Measurements from ENCODE around the gene COL7A1.

Gene COL7A1

GRCh38 chr3:48569808-48570450, 25.2 kb downstream of the COL7A1 start:
- no peaks in the 10 kb centered on the region for H3K36me3 ChIP-seq (ENCODE audit: insufficient read depth, low read length)
- H3K9ac ChIP-seq (ENCODE audit: low read depth, low read length), result no peak overlapping the region
- H3K4me2 ChIP-seq (ENCODE audit: insufficient read depth, low read length), result no peak overlapping the region
- H3K79me2 ChIP-seq (ENCODE audit: insufficient read depth, low read length), result no peaks in the 10 kb centered on the region
- no peak for TF ChIP-seq CTCF (IDR thresholded peaks at IDR 0.05; ENCODE audit: borderline replicate concordance, extremely low read depth, low read length, poor library complexity, severe bottlenecking)
- TF ChIP-seq EZH2 (IDR thresholded peaks at IDR 0.05; ENCODE audit: borderline replicate concordance, low read depth, low read length, severe bottlenecking), result no peak
- no peaks in the 10 kb centered on the region for H3K27me3 ChIP-seq (ENCODE audit: insufficient read depth, low read length, poor library complexity)
- no peaks in the 10 kb centered on the region for H3K4me1 ChIP-seq (ENCODE audit: insufficient read depth, low read length)
- no peaks in the 10 kb centered on the region for H3K9me3 ChIP-seq (ENCODE audit: insufficient read depth, low read length, severe bottlenecking)
- ATAC-seq (ENCODE audit: insufficient read depth, low read depth), result no peak
- no peak overlapping the region for H3K4me3 ChIP-seq (ENCODE audit: low read depth in 1 of 2, low read length in 2 of 2)
- H4K20me1 ChIP-seq (ENCODE audit: insufficient read depth, low read length), result no peaks in the 10 kb centered on the region
- no peak overlapping the region for H3K27ac ChIP-seq (ENCODE audit: low read length)
- H2AFZ ChIP-seq (ENCODE audit: low read depth, low read length), result no peak overlapping the region
- DNase-seq, result no peak

- Histone ChIP-seq H3K79me2 (ENCODE audit: insufficient read depth, low read length) (no peaks in the 10 kb centered on the region), H3K4me2 (ENCODE audit: insufficient read depth, low read length) (no peak overlapping the region), H3K4me1 (ENCODE audit: insufficient read depth, low read length) (no peaks in the 10 kb centered on the region), H3K9me3 (ENCODE audit: insufficient read depth, low read length, severe bottlenecking) (no peaks in the 10 kb centered on the region), H3K9ac (ENCODE audit: low read depth, low read length) (no peak overlapping the region), H3K36me3 (ENCODE audit: insufficient read depth, low read length) (no peaks in the 10 kb centered on the region), H3K27me3 (ENCODE audit: insufficient read depth, low read length, poor library complexity) (no peaks in the 10 kb centered on the region), H4K20me1 (ENCODE audit: insufficient read depth, low read length) (no peaks in the 10 kb centered on the region), H2AFZ (ENCODE audit: low read depth, low read length) (no peak overlapping the region), H3K27ac (ENCODE audit: low read length) (no peak overlapping the region), H3K4me3 (ENCODE audit: low read depth in 1 of 2, low read length in 2 of 2) (no peak overlapping the region)
- TF ChIP-seq CTCF (IDR thresholded peaks at IDR 0.05; ENCODE audit: borderline replicate concordance, extremely low read depth, low read length, poor library complexity, severe bottlenecking), result no peak
- TF ChIP-seq EZH2 (IDR thresholded peaks at IDR 0.05; ENCODE audit: borderline replicate concordance, low read depth, low read length, severe bottlenecking), result no peak
- DNase-seq (no peak), ATAC-seq (ENCODE audit: insufficient read depth, low read depth) (no peak)
Observed at GRCh38 chr3:48569400-48569799, 25.7 kb downstream of the COL7A1 start.

GRCh38 chr3:48568476-48568875, 26.7 kb downstream of the COL7A1 start:
- Histone ChIP-seq H3K27me3 (ENCODE audit: insufficient read depth, low read length, poor library complexity) (no peaks in the 10 kb centered on the region), H3K4me3 (ENCODE audit: low read depth in 1 of 2, low read length in 2 of 2) (no peak overlapping the region), H3K9ac (ENCODE audit: low read depth, low read length) (no peak overlapping the region), H3K27ac (ENCODE audit: low read length) (no peak overlapping the region), H4K20me1 (ENCODE audit: insufficient read depth, low read length) (no peaks in the 10 kb centered on the region), H3K4me1 (ENCODE audit: insufficient read depth, low read length) (no peaks in the 10 kb centered on the region), H3K4me2 (ENCODE audit: insufficient read depth, low read length) (no peak overlapping the region), H3K36me3 (ENCODE audit: insufficient read depth, low read length) (no peaks in the 10 kb centered on the region), H2AFZ (ENCODE audit: low read depth, low read length) (no peak overlapping the region), H3K79me2 (ENCODE audit: insufficient read depth, low read length) (no peaks in the 10 kb centered on the region), H3K9me3 (ENCODE audit: insufficient read depth, low read length, severe bottlenecking) (no peaks in the 10 kb centered on the region)
- DNase-seq, result no peak
- ATAC-seq (ENCODE audit: insufficient read depth, low read depth), result no peak
- no peak for TF ChIP-seq EZH2 (IDR thresholded peaks at IDR 0.05; ENCODE audit: borderline replicate concordance, low read depth, low read length, severe bottlenecking)
- TF ChIP-seq CTCF (IDR thresholded peaks at IDR 0.05; ENCODE audit: borderline replicate concordance, extremely low read depth, low read length, poor library complexity, severe bottlenecking), result no peak
